Esophagus squamous epithelium (tissue), 4 donors: ENCODE measurements around the gene SLC25A42.
A peak's percentile ranks its signal among the peaks of the same experiment; 100 is the strongest.

ENCODE experiments used
- POLR2A ChIP-seq, 4 donors: fragments of 450-650 bp; IDR thresholded peaks; one replicate each; pipeline ENCODE4 v1.6.1; 2017; ENCODE audit warnings: antibody characterized with exemption in 4 of 4, mild to moderate bottlenecking in 4 of 4, moderate library complexity in 3 of 4
- TF ChIP-seq, protein P1 (sequence below), 6 experiments: fragments of 450-650 bp in 4 of 6; fragments of 200-600 bp in 2 of 6; sonication (generic) in 2 of 6; IDR thresholded peaks; one replicate each; pipeline ENCODE4 v1.5.1; 2016 to 2019; ENCODE audit warnings: antibody characterized with exemption in 6 of 6, mild to moderate bottlenecking in 4 of 6, moderate library complexity in 4 of 6

DNA sequence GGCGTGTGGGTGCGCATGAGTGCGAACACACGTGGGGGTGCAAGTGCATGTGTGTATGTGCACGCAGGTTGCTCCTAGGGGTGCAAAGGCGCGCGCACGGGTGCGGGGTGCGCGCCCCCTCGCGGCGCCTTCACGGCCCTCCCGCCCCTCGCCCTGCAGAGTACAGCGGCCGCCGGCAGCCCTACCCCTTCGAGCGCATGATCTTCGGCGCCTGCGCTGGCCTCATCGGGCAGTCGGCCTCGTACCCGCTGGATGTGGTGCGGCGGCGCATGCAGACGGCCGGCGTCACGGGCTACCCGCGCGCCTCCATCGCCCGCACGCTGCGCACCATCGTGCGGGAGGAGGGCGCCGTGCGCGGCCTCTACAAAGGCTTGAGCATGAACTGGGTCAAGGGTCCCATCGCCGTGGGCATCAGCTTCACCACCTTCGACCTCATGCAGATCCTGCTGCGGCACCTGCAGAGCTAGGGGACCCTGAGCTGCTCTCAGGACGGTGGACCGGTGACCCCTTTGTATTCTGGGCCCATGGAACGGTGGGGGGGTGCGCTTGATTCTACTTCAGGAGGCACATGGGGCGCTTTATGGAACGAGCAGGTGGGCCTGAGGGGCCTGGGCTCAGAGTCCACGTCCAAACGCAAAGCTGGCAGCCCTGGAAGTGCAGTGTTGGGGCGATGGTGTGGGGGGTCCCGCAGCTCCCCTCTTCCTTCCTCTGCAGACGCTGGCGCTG, 46.8 kb downstream of the SLC25A42 start:
- TF ChIP-seq, protein P1, sequence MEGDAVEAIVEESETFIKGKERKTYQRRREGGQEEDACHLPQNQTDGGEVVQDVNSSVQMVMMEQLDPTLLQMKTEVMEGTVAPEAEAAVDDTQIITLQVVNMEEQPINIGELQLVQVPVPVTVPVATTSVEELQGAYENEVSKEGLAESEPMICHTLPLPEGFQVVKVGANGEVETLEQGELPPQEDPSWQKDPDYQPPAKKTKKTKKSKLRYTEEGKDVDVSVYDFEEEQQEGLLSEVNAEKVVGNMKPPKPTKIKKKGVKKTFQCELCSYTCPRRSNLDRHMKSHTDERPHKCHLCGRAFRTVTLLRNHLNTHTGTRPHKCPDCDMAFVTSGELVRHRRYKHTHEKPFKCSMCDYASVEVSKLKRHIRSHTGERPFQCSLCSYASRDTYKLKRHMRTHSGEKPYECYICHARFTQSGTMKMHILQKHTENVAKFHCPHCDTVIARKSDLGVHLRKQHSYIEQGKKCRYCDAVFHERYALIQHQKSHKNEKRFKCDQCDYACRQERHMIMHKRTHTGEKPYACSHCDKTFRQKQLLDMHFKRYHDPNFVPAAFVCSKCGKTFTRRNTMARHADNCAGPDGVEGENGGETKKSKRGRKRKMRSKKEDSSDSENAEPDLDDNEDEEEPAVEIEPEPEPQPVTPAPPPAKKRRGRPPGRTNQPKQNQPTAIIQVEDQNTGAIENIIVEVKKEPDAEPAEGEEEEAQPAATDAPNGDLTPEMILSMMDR (IDR thresholded peaks at IDR 0.05), result peak in 1 of 6 experiments; percentile 31
- TF ChIP-seq POLR2A (IDR thresholded peaks at IDR 0.05), result no peak
